K562 (cell line): ENCODE results near the gene SCARF2. TPM values are rescaled to one million over a fixed set of nuclear protein-coding genes. Genes with fewer than 3 reads are reported as not detected.

Experiments used
- CBX3 ChIP-seq, 2 experiments: IDR thresholded peaks; 1 replicate in 1 of 2; 2 replicates in 1 of 2; pipeline ENCODE4 v1.6.1; 2012; ENCODE audit warnings: inconsistent platforms in 2 of 2, low read length in 2 of 2, borderline replicate concordance in 1 of 2, control low read depth in 1 of 2
- HIVEP1 ChIP-seq: fragments of 250-450 bp; sonication (Bioruptor Pico); IDR thresholded peaks from 2 replicates; pipeline ENCODE4 v1.4.0; 2020; ENCODE audit warnings: mild to moderate bottlenecking
- L3MBTL2 ChIP-seq: fragments of 450-650 bp; IDR thresholded peaks from 2 replicates; pipeline ENCODE4 v1.6.1; 2016; ENCODE audit warnings: mild to moderate bottlenecking, moderate library complexity
- MLX ChIP-seq, 2 experiments: fragments of 450-650 bp in 1 of 2; sonication (generic) in 1 of 2; formaldehyde crosslinking; conservative IDR thresholded peaks; 2 replicates each; pipeline versions ENCODE4 v1.4.0 to v1.8.1; 2020 to 2022; ENCODE audit warnings: mild to moderate bottlenecking in 1 of 2, missing genetic modification reagents in 1 of 2
- MYBL2 ChIP-seq, 2 experiments: fragments of 450-650 bp in 1 of 2; sonication (generic) in 1 of 2; formaldehyde crosslinking in 1 of 2; IDR thresholded peaks; 2 replicates each; pipeline versions ENCODE4 v1.6.1 to v1.8.1; 2017 to 2022; ENCODE audit warnings: borderline replicate concordance in 1 of 2, inconsistent platforms in 1 of 2, low read depth in 1 of 2, mild to moderate bottlenecking in 1 of 2, missing genetic modification reagents in 1 of 2, moderate library complexity in 1 of 2
- PYGO2 ChIP-seq: fragments of 450-650 bp; IDR thresholded peaks from 2 replicates; pipeline ENCODE4 v1.6.1; 2016; ENCODE audit warnings: mild to moderate bottlenecking, missing genetic modification characterization, moderate library complexity, missing compliant biosample characterization
- SAFB ChIP-seq: fragments of 200-400 bp; formaldehyde crosslinking; IDR thresholded peaks from 2 replicates; pipeline ENCODE4 v1.6.1; 2017; ENCODE audit warnings: low read depth, low read length, borderline replicate concordance
- SNIP1 ChIP-seq: fragments of 450-650 bp; IDR thresholded peaks from 2 replicates; pipeline ENCODE4 v1.7.1; 2017; ENCODE audit warnings: low read depth, mild to moderate bottlenecking
- ZNF280B ChIP-seq: fragments of 250-450 bp; sonication (Bioruptor Pico); IDR thresholded peaks from 2 replicates; pipeline ENCODE4 v1.5.1; 2021; ENCODE audit warnings: mild to moderate bottlenecking
- ZNF318 ChIP-seq, 2 experiments: fragments of 450-650 bp; IDR thresholded peaks; 2 replicates each; pipeline ENCODE4 v1.6.1; 2016; ENCODE audit warnings: mild to moderate bottlenecking in 2 of 2, borderline replicate concordance in 1 of 2, low read depth in 1 of 2, moderate library complexity in 1 of 2
- ZNF324 ChIP-seq: fragments of 250-450 bp; sonication (Bioruptor Pico); IDR thresholded peaks from 2 replicates; pipeline ENCODE4 v1.4.0; 2020; ENCODE audit warnings: mild to moderate bottlenecking
- ZNF586 ChIP-seq: fragments of 450-650 bp; formaldehyde crosslinking; conservative IDR thresholded peaks from 2 replicates; pipeline ENCODE4 v1.4.0; 2020; ENCODE audit warnings: mild to moderate bottlenecking, moderate library complexity
- ZNF696 ChIP-seq: fragments of 250-450 bp; sonication (Bioruptor Pico); conservative IDR thresholded peaks from 2 replicates; pipeline ENCODE4 v1.4.0; 2020; ENCODE audit warnings: mild to moderate bottlenecking, moderate library complexity
- ZNF707 ChIP-seq: fragments of 250-450 bp; sonication (Bioruptor Pico); conservative IDR thresholded peaks from 2 replicates; pipeline ENCODE4 v1.8.0; 2022; ENCODE audit warnings: inconsistent platforms, mild to moderate bottlenecking, moderate library complexity
- polyA plus RNA-seq, 8 experiments: library from polyadenylated mRNA; depleted of rRNA in 4 of 8; stranded (reverse) in 5 of 8; unstranded in 3 of 8; fragments of >200 nt; fragmentation: Nextera tagmentation in 2 of 8; fragmentation: Illumina TruSeq in 1 of 8; extraction: Ambion mirVana in 2 of 8; extraction: Trizol in 1 of 8; gene quantifications; 2 replicates each; pipeline versions ENCODE4 v1.2.1 to v1.2.3, GENCODE V29; 2011 to 2014; ENCODE audit warnings: inconsistent platforms in 1 of 8, missing spikeins in 1 of 8
- total RNA-seq, 7 experiments: library from RNA; depleted of rRNA in 6 of 7; stranded (reverse); fragments of >200 nt in 6 of 7; fragmentation: Illumina TruSeq in 2 of 7; extraction: Trizol in 2 of 7; gene quantifications; 2 replicates each; pipeline versions ENCODE4 v1.2.1 to v1.2.3, GENCODE V29; 2011 to 2021; ENCODE audit warnings: low replicate concordance in 1 of 7

The SCARF2 gene
- total and polyA plus RNA-seq, 9 of the 15 experiments (the other 6 are each of a cell fraction or from before 2014, with no cell fraction given), result 0.06 to 0.32 (median 0.21) TPM; not detected in 5

GRCh38 chr22:20392983-20393704 lies 44.5 kb downstream of the SCARF2 start (continued):
- TF ChIP-seq ZNF318 (IDR thresholded peaks at IDR 0.05; ENCODE audit: borderline replicate concordance in 1 of 2, low read depth in 1 of 2), result no peak
- TF ChIP-seq MLX (CRISPR knock-in tag; conservative IDR thresholded peaks at IDR 0.05), result 0 out of 4 replicates have a peak, but pooled peaks of 1 of the 2 experiments have one; percentile 34
- peak; percentile 51; the same call in 1 of the 2 replicates for TF ChIP-seq ZNF324 (CRISPR knock-in tag)
- TF ChIP-seq SAFB, result no peak
- peak; percentile 43; the same call in 1 of the 2 replicates for TF ChIP-seq ZNF707 (CRISPR knock-in tag)
- peak; percentile 9; the same call in 1 of the 2 replicates for TF ChIP-seq HIVEP1 (CRISPR knock-in tag)
- 0 out of 2 replicates have a peak, but pooled peaks have one; percentile 28 for TF ChIP-seq ZNF696 (CRISPR knock-in tag)
- TF ChIP-seq MYBL2 (IDR thresholded peaks at IDR 0.05; ENCODE audit: low read depth), result no peak
- TF ChIP-seq MYBL2 (CRISPR knock-in tag; IDR thresholded peaks at IDR 0.05; ENCODE audit: borderline replicate concordance), result no peak
- TF ChIP-seq ZNF586 (CRISPR knock-in tag), result 0 out of 2 replicates have a peak, but pooled peaks have one; percentile 58
- peak; percentile 48; the same call in 1 of the 2 replicates for TF ChIP-seq PYGO2 (tag)
- no peak for TF ChIP-seq SNIP1
- no peak for TF ChIP-seq L3MBTL2
- TF ChIP-seq ZNF280B (CRISPR knock-in tag), result no peak
- TF ChIP-seq CBX3 (IDR thresholded peaks at IDR 0.05; ENCODE audit: borderline replicate concordance in 1 of 2, low read length in 2 of 2), result peak in 1 of 2 experiments; percentile 40; a peak in 2 of 3 replicates
